Coronary artery (tissue), 2 donors: ENCODE data around the gene KRTAP9-1.
A peak's percentile ranks its signal among the peaks of the same experiment; 100 is the strongest.
"Not testable (repeated sequence)": the region's sequence is repeated elsewhere in the genome, so short reads cannot be mapped to it uniquely, and the experiment has no call there.

Source experiments
- DNase-seq: peaks from one replicate; pipeline ENCODE4 v3.0.0-alpha.2; 2017; ENCODE audit warnings: low spot score
- H3K27ac ChIP-seq, 2 donors: fragments of 200-600 bp; sonication (generic); one replicate each; pipeline ENCODE4 v1.5.1; 2016 to 2019
- H3K4me3 ChIP-seq: fragments of 200-600 bp; sonication (generic); 2 replicates; pipeline ENCODE4 v1.5.1; 2016; ENCODE audit warnings: mild to moderate bottlenecking, moderate library complexity
- CTCF ChIP-seq: fragments of 200-600 bp; sonication (generic); IDR thresholded peaks from one replicate; pipeline ENCODE4 v1.5.1; 2019; ENCODE audit warnings: antibody characterized with exemption

KRTAP9-1 gene

GRCh38 chr17:41212524-41213169 is 23.0 kb downstream of the KRTAP9-1 start:
- H3K4me3 ChIP-seq, result no peak overlapping the region
- no peak for TF ChIP-seq CTCF
- DNase-seq, result peak; percentile 59
- no peak overlapping the region for H3K27ac ChIP-seq

DNA sequence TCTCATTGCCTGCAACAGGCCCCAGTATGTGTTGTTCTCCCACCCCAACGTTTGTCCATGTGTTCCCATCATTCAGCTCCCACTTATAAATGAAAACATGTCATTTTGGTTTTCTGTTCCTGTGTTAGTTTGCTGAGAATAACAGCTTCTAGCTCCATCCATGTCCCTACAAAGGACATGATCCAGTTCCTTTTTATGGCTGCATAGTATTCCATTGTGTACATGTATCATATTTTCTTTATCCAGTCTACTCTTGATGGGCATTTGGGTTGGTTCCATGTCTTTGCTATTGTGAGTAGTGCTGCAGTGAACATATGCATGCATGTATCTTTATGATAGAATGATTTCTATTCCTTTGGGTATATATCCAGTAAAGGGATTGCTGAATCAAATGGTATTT is 26.0 kb downstream of the KRTAP9-1 start:
- TF ChIP-seq CTCF, result no peak
- DNase-seq, result no peak
- Histone ChIP-seq H3K27ac (no peak overlapping the region), H3K4me3 (no peak overlapping the region)

DNA sequence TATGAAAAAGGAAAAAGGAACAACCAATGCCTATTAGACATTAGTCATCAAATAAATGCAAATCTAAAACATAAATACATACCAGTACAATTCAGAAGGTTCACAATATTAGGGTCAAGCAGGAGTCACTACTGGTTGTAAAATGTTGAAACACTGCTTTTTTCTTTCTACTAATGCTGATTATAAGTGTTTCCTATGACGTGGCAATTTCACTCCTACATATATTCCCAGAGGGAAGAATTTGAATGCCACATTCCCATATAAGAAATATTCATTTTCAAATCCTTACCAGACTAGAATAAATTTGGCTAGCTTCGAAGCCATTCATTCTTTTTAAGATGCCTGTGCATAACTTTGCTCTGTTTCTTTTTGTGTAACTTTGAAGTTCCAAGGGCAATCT is 34.1 kb downstream of the KRTAP9-1 start:
- no peak for DNase-seq
- Histone ChIP-seq H3K27ac (no peak overlapping the region), H3K4me3 (no peak overlapping the region)
- no peak for TF ChIP-seq CTCF

- no peak for DNase-seq
- Histone ChIP-seq H3K27ac (no peak overlapping the region), H3K4me3 (no peak overlapping the region)
- no peak for TF ChIP-seq CTCF
These were observed 36.4 kb downstream of the KRTAP9-1 start for GRCh38 chr17:41226051-41226450.

GRCh38 chr17:41226598-41227095 is 37.0 kb downstream of the KRTAP9-1 start, which contains the start of gene KRTAP9-2:
TSS of gene KRTAP9-2 (plus strand) at chr17:41226648. CDS start at chr17:41226655, 7 bp downstream.
- not testable (repeated sequence) for H3K27ac ChIP-seq, H3K4me3 ChIP-seq, DNase-seq

DNA sequence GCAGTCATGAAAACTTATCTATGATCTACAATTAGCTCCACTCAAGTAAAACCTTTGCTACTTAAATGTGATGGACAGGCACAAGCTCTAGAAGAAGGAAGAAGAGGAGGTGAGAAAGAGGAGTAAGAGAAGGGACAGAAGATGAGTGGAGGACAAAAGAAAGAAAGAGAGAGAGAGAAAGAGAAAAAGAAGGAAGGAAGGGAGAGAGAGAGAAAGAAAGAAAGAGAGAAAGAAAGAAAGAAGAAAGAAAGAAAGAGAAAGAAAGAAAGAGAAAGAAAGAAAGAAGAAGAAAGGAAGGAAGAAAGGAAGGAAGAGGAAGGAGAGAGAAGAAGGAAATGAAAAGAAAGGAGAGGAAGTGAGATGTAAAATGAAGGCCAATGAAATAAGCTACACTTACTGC is 40.4 kb downstream of the KRTAP9-1 start:
- TF ChIP-seq CTCF, result no peak

DNA sequence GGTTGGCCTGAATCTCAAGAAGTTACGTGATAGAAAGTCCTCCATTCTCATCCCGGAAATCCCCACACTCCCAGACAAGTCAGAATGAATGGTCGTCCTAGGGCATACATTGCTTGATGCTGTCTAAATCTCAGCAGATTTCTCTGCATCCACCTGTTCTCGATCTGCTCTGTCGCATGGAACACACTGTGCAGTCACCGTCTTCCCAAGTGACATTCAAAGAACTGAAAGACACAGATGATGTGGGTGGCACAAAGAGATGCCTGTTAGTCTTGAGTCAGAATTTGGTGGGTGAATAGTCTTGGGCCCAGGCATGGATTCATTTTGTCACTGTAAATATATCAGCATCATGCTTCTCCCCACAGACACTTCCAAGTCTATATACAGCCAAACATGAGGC is 42.0 kb downstream of the KRTAP9-1 start:
- no peak overlapping the region for H3K4me3 ChIP-seq
- no peak for TF ChIP-seq CTCF
- DNase-seq, result no peak
- no peak overlapping the region for H3K27ac ChIP-seq

More for the DNA sequence above, 40.4 kb downstream of the KRTAP9-1 start:
- no peak overlapping the region for H3K4me3 ChIP-seq
- no peak overlapping the region for H3K27ac ChIP-seq
- no peak for DNase-seq

DNA sequence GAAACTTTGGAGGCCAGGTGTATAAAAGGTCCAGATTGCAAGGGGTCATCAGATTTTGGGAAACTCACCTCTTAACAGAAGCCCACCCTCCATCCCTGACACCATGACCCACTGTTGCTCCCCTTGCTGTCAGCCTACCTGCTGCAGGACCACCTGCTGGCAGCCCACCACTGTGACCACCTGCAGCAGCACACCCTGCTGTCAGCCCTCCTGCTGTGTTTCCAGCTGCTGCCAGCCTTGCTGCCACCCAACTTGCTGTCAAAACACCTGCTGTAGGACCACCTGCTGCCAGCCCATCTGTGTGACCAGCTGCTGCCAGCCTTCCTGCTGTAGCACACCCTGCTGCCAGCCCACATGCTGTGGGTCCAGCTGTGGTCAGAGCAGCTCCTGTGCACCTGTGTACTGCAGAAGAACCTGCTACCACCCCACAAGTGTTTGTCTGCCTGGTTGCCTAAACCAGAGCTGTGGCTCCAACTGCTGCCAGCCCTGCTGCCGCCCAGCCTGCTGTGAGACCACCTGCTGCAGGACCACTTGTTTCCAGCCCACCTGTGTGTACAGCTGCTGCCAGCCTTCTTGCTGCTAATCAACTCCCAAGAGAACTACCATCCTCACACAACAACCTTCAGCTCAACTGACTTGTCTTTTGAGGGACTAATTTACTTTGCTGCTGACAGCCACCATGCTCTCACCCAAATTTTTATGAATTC is 42.9 kb downstream of the KRTAP9-1 start, which contains the start of gene KRTAP9-3:
KRTAP9-3 (plus strand) TSS at position 51 of the 707 bp plus-strand sequence; CDS start at position 104, 53 bp downstream.
- DNase-seq, H3K4me3 ChIP-seq, H3K27ac ChIP-seq: not testable (repeated sequence)

DNA sequence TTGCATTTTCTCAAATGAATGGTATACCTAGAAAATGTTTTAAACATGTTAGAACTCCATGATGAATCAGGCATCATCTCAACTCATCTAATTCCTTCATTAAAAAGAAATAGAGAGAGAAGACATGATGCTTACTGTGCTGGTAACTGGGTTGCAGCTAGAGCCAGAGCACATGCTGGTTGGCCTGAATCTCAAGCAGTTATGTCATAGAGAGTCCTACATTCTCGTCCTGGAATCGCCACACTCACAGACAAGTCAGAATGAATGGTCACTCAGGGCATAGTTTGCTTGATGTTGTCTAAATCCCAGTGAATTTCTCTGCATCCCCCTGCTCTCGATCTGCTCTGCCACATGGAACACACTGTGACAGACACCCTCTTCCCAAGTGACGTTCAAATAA is 47.4 kb downstream of the KRTAP9-1 start:
- not testable (repeated sequence) for DNase-seq, H3K4me3 ChIP-seq, H3K27ac ChIP-seq

DNA sequence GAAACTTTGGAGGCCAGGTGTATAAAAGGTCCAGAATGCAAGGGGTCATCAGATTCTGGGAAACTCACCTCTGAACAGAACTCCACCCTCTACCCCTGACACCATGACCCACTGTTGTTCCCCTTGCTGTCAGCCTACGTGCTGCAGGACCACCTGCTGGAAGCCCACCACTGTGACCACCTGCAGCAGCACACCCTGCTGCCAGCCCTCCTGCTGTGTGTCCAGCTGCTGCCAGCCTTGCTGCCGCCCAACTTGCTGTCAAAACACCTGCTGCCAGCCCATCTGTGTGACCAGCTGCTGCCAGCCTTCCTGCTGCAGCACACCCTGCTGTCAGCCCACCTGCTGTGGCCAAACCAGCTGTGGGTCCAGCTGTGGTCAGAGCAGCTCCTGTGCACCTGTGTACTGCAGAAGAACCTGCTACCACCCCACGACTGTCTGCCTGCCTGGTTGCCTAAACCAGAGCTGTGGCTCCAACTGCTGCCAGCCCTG is 48.3 kb downstream of the KRTAP9-1 start, which contains the start of gene KRTAP9-8:
KRTAP9-8 (plus strand) TSS at position 51 of the 489 bp plus-strand sequence; CDS start at position 104, 53 bp downstream.
- DNase-seq, H3K27ac ChIP-seq, H3K4me3 ChIP-seq: not testable (repeated sequence)
